Neural progenitor cell (in vitro differentiated cells): ENCODE measurements around the gene NFKBIE. TPM values are rescaled to one million over a fixed set of nuclear protein-coding genes. Genes with fewer than 3 reads are reported as not detected.

Source experiments
- DNase-seq: peaks from one replicate; pipeline ENCODE4 v3.0.0-alpha.2; 2016; ENCODE audit warnings: low spot score
- H2AFZ ChIP-seq: fragments of 200-600 bp; sonication (generic); replicated peaks from 2 replicates; pipeline ENCODE4 v1.6.1; 2016; ENCODE audit warnings: antibody characterized with exemption
- H3F3A ChIP-seq: fragments of 200-600 bp; sonication (generic); 2 replicates; pipeline ENCODE4 v1.6.1; 2016; ENCODE audit warnings: antibody characterized with exemption, low read depth
- H3K27ac ChIP-seq: fragments of 200-600 bp; sonication (generic); 2 replicates; pipeline ENCODE4 v1.5.1; 2016; ENCODE audit warnings: mild to moderate bottlenecking
- H3K27me3 ChIP-seq: fragments of 200-600 bp; sonication (generic); 2 replicates; pipeline ENCODE4 v1.6.1; 2016; ENCODE audit warnings: mild to moderate bottlenecking, moderate library complexity
- H3K36me3 ChIP-seq: fragments of 200-600 bp; sonication (generic); 2 replicates; pipeline ENCODE4 v1.5.1; 2016
- H3K4me1 ChIP-seq: fragments of 200-600 bp; sonication (generic); 2 replicates; pipeline ENCODE4 v1.6.1; 2016; ENCODE audit warnings: mixed run types
- H3K4me2 ChIP-seq: fragments of 200-600 bp; sonication (generic); 2 replicates; pipeline ENCODE4 v1.6.1; 2016
- H3K4me3 ChIP-seq: fragments of 200-600 bp; sonication (generic); 2 replicates; pipeline ENCODE4 v1.5.1; 2016
- H3K79me2 ChIP-seq: fragments of 200-600 bp; sonication (generic); 2 replicates; pipeline ENCODE4 v1.6.1; 2016; ENCODE audit warnings: low read depth
- H3K9ac ChIP-seq: fragments of 200-600 bp; sonication (generic); 2 replicates; pipeline ENCODE4 v1.6.1; 2016
- H3K9me3 ChIP-seq: fragments of 200-600 bp; sonication (generic); 2 replicates; pipeline ENCODE4 v1.5.1; 2016; ENCODE audit warnings: low read depth
- H4K20me1 ChIP-seq: fragments of 200-600 bp; sonication (generic); 2 replicates; pipeline ENCODE4 v1.6.1; 2016; ENCODE audit warnings: low read depth
- H3K27ac Mint-ChIP-seq: 3 replicates; pipeline ENCODE4 v1.8.0; 2021; ENCODE audit warnings: mixed read lengths
- H3K27me3 Mint-ChIP-seq: 2 replicates; pipeline ENCODE4 v1.8.0; 2022; ENCODE audit warnings: low read depth, mild to moderate bottlenecking, inconsistent platforms, moderate library complexity, mixed read lengths; ENCODE audit not compliant: insufficient read depth
- H3K36me3 Mint-ChIP-seq: 3 replicates; pipeline ENCODE4 v1.8.0; 2021; ENCODE audit warnings: mixed read lengths
- H3K4me1 Mint-ChIP-seq: 3 replicates; pipeline ENCODE4 v1.8.0; 2021; ENCODE audit warnings: mixed read lengths
- H3K4me3 Mint-ChIP-seq: 3 replicates; pipeline ENCODE4 v1.8.0; 2021; ENCODE audit warnings: mild to moderate bottlenecking, moderate library complexity, mixed read lengths
- H3K9me3 Mint-ChIP-seq: 3 replicates; pipeline ENCODE4 v1.8.0; 2020; ENCODE audit warnings: mixed read lengths
- EZH2 ChIP-seq: fragments of 200-600 bp; sonication (generic); IDR thresholded peaks from 2 replicates; pipeline ENCODE4 v1.6.1; 2017; ENCODE audit warnings: antibody characterized with exemption, mild to moderate bottlenecking, moderate library complexity
- EZH2phosphoT487 ChIP-seq: fragments of 200-600 bp; sonication (generic); IDR thresholded peaks from 2 replicates; pipeline ENCODE4 v1.6.1; 2017; ENCODE audit warnings: antibody characterized with exemption
- total RNA-seq: library from RNA; depleted of rRNA; stranded (reverse); fragments of >200 nt; gene quantifications from 2 replicates; pipeline ENCODE4 v1.2.3, GENCODE V29; 2015; ENCODE audit warnings: low replicate concordance
- TF ChIP-seq, protein P1 (sequence below): fragments of 200-600 bp; sonication (generic); IDR thresholded peaks from 2 replicates; pipeline ENCODE4 v1.5.1; 2017; ENCODE audit warnings: antibody characterized with exemption, mild to moderate bottlenecking

Gene NFKBIE
- total RNA-seq, 1 donor from 2014 or later, result 5.1 TPM

DNA sequence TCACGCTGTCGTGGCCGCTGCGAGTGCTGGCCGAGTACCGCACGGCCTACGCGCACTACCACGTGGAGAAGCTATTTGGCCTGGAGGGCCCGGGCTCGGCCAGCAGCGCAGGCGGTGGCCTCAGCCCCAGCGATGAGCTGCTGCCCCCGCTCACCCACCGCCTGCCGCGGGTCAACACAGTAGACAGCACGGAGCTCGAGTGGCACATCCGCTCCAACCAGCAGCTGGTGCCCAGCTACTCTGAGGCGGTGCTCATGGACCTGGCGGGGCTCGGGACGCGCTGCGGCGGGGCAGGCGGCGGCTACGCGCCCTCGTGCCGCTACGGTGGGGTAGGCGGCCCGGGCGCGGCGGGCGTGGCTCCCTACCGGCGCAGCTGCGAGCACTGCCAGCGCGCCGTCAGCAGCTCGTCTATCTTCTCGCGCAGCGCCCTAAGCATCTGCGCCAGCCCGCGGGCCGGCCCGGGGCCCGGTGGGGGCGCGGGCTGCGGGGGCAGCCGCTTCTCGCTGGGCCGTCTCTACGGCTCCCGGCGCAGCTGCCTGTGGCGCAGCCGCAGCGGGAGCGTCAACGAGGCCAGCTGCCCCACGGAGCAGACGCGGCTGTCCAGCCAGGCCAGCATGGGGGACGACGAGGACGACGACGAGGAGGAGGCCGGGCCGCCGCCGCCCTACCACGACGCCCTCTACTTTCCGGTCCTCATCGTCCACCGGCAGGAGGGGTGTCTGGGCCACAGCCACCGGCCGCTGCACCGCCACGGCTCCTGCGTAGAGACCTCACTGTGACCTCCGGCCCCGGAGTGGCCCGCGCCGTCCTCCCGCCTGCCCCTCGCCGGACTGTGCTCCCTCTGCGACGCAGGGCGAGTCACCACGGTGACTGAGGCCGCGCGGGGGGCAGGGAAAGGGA lies 10.6 kb upstream of the NFKBIE start:
- Histone ChIP-seq H2AFZ (no peak overlapping the region), H3K4me3 (no peak overlapping the region)

DNA sequence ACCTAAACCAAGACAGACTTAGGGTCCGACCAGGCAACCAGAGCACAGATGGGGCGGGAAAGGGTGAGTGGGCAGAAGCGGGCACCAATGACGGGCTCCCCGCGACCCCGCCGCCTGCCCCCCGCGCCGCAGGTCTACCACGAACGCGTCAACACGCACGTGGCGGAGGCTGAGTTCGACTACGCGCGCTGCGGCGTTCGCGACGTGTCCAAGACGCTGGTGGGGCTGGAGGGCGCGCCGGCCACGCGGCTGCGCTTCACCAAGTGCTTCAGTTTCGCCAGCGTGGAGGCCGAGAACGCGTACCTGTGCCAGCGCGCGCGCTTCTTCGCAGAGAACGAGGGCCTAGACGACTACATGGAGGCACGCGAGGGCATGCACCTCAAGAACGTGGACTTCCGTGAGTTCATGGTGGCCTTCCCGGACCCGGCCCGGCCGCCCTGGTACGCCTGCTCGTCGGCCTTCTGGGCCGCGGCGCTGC lies 10.0 kb upstream of the NFKBIE start:
- Mint-ChIP-seq H3K4me3 (no peak overlapping the region), H3K27ac (no peak overlapping the region), H3K27me3 (peaks cover 20% of the 10 kb centered on the region), H3K9me3 (peaks cover 3% of the 10 kb centered on the region), H3K4me1 (peaks cover 23% of the 10 kb centered on the region), H3K36me3 (peaks cover 5% of the 10 kb centered on the region)
- Histone ChIP-seq H3K4me3 (no peak overlapping the region), H3K9ac (no peak overlapping the region), H3K79me2 (no peaks in the 10 kb centered on the region), H3K27ac (no peak overlapping the region), H3K27me3 (peaks cover 41% of the 10 kb centered on the region), H2AFZ (no peak overlapping the region), H3K9me3 (no peaks in the 10 kb centered on the region), H3K36me3 (no peaks in the 10 kb centered on the region), H3K4me2 (no peak overlapping the region), H4K20me1 (no peaks in the 10 kb centered on the region), H3K4me1 (peaks cover 5% of the 10 kb centered on the region), H3F3A (no peaks in the 10 kb centered on the region)
- TF ChIP-seq, protein P1, sequence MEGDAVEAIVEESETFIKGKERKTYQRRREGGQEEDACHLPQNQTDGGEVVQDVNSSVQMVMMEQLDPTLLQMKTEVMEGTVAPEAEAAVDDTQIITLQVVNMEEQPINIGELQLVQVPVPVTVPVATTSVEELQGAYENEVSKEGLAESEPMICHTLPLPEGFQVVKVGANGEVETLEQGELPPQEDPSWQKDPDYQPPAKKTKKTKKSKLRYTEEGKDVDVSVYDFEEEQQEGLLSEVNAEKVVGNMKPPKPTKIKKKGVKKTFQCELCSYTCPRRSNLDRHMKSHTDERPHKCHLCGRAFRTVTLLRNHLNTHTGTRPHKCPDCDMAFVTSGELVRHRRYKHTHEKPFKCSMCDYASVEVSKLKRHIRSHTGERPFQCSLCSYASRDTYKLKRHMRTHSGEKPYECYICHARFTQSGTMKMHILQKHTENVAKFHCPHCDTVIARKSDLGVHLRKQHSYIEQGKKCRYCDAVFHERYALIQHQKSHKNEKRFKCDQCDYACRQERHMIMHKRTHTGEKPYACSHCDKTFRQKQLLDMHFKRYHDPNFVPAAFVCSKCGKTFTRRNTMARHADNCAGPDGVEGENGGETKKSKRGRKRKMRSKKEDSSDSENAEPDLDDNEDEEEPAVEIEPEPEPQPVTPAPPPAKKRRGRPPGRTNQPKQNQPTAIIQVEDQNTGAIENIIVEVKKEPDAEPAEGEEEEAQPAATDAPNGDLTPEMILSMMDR, result no peak
- TF ChIP-seq EZH2, result no peak
- no peak for TF ChIP-seq EZH2phosphoT487
- DNase-seq, result no peak

More for the DNA sequence above, 10.6 kb upstream of the NFKBIE start:
- H3K9me3 Mint-ChIP-seq, result peaks cover 3% of the 10 kb centered on the region
- Histone ChIP-seq H3K4me2 (no peak overlapping the region), H4K20me1 (no peaks in the 10 kb centered on the region), H3K79me2 (no peaks in the 10 kb centered on the region), H3K27ac (no peak overlapping the region), H3K9me3 (no peaks in the 10 kb centered on the region), H3K36me3 (no peaks in the 10 kb centered on the region), H3K4me1 (peaks cover 5% of the 10 kb centered on the region), H3K27me3 (peaks cover 38% of the 10 kb centered on the region), H3K9ac (no peak overlapping the region), H3F3A (no peaks in the 10 kb centered on the region)
- TF ChIP-seq, protein P1, result no peak
- TF ChIP-seq EZH2phosphoT487 (no peak), EZH2 (no peak)
- no peak overlapping the region for H3K27ac Mint-ChIP-seq
- peaks cover 5% of the 10 kb centered on the region for H3K36me3 Mint-ChIP-seq
- DNase-seq, result peak; percentile 42
- H3K4me3 Mint-ChIP-seq, result no peak overlapping the region
- peaks cover 22% of the 10 kb centered on the region for H3K4me1 Mint-ChIP-seq
- peaks cover 26% of the 10 kb centered on the region for H3K27me3 Mint-ChIP-seq

DNA sequence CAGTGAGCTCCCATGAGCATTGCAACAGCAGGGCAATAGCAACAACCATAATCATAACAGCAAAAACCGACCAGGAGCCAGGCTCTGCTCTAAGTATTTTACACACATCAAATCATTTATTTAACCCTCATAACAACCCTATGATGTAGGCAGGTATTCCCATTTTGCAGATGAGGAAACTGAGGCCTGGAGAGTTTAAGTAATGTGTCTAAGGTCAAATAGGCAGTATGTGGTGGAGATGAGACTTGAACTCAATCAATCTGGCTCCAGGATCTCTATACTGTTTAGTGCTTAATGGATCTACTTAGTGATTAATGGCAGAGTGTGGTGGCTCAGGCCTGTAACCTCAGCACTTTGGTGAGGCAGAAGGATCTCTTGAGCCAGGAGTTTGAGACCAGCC lies 8.3 kb upstream of the NFKBIE start:
- peaks cover 32% of the 10 kb centered on the region for H3K4me1 Mint-ChIP-seq
- peaks cover 57% of the 10 kb centered on the region for H3K27me3 ChIP-seq
- no peaks in the 10 kb centered on the region for H3K36me3 ChIP-seq

More for the DNA sequence above, 8.3 kb upstream of the NFKBIE start:
- Histone ChIP-seq H3K4me3 (no peak overlapping the region), H3K4me1 (peaks cover 21% of the 10 kb centered on the region), H3K9me3 (no peaks in the 10 kb centered on the region), H3F3A (peaks cover 15% of the 10 kb centered on the region), H3K27ac (no peak overlapping the region), H2AFZ (no peak overlapping the region), H4K20me1 (no peaks in the 10 kb centered on the region), H3K4me2 (no peak overlapping the region), H3K79me2 (no peaks in the 10 kb centered on the region), H3K9ac (no peak overlapping the region)
- H3K27ac Mint-ChIP-seq, result no peak overlapping the region
- peaks cover 16% of the 10 kb centered on the region for H3K27me3 Mint-ChIP-seq
- peaks cover 5% of the 10 kb centered on the region for H3K36me3 Mint-ChIP-seq
- no peak for TF ChIP-seq EZH2phosphoT487
- no peak for TF ChIP-seq EZH2
- TF ChIP-seq, protein P1, result no peak
- DNase-seq, result no peak
- no peaks in the 10 kb centered on the region for H3K9me3 Mint-ChIP-seq
- no peak overlapping the region for H3K4me3 Mint-ChIP-seq
